CD14-positive monocyte (primary cell): ENCODE data around the gene SCUBE3. TPM values are rescaled to one million over a fixed set of nuclear protein-coding genes. Genes with fewer than 3 reads are reported as not detected.

Experiments
- DNase-seq, 3 donors: peaks; one replicate each; pipeline ENCODE4 v3.0.0-alpha.2; 2011 to 2022
- H2AFZ ChIP-seq: 2 replicates; pipeline ENCODE4 v1.6.0; 2012; ENCODE audit warnings: mild to moderate bottlenecking, low read depth, low read length, inconsistent platforms; ENCODE audit not compliant: insufficient read depth, poor library complexity, severe bottlenecking
- H3K27ac ChIP-seq, 2 donors: 1 replicate in 1 of 2; 2 replicates in 1 of 2; pipeline ENCODE4 v1.5.1; 2012 to 2013; ENCODE audit warnings: low read length in 2 of 2, control low read depth in 1 of 2, inconsistent platforms in 1 of 2, low read depth in 1 of 2, mild to moderate bottlenecking in 1 of 2
- H3K27me3 ChIP-seq, 2 donors: one replicate each; pipeline versions ENCODE4 v1.6.0 to v1.6.1; 2011 to 2013; ENCODE audit warnings: low read length in 2 of 2; ENCODE audit not compliant: control insufficient read depth in 2 of 2, insufficient read depth in 2 of 2
- H3K36me3 ChIP-seq, 2 donors: replicated peaks in 1 of 2; 1 replicate in 1 of 2; 2 replicates in 1 of 2; pipeline versions ENCODE4 v1.5.1 to v1.6.1; 2012 to 2013; ENCODE audit warnings: low read length in 2 of 2, control low read depth in 1 of 2, inconsistent platforms in 1 of 2, mild to moderate bottlenecking in 1 of 2; ENCODE audit not compliant: insufficient read depth in 2 of 2, control insufficient read depth in 1 of 2
- H3K4me1 ChIP-seq, 2 donors: 1 replicate in 1 of 2; 2 replicates in 1 of 2; pipeline versions ENCODE4 v1.5.1 to v1.6.1; 2012 to 2013; ENCODE audit warnings: low read length in 2 of 2, control low read depth in 1 of 2, inconsistent platforms in 1 of 2, mild to moderate bottlenecking in 1 of 2, moderate library complexity in 1 of 2; ENCODE audit not compliant: insufficient read depth in 2 of 2, control insufficient read depth in 1 of 2
- H3K4me2 ChIP-seq: replicated peaks from 2 replicates; pipeline ENCODE3; 2012; ENCODE audit warnings: low read length, moderate library complexity, mild to moderate bottlenecking; ENCODE audit not compliant: poor library complexity, severe bottlenecking; ENCODE audit errors: extremely low read depth
- H3K4me3 ChIP-seq, 3 experiments: fragments of 200-600 bp in 1 of 3; sonication (generic) in 1 of 3; replicated peaks in 1 of 3; 1 replicate in 2 of 3; 2 replicates in 1 of 3; pipeline ENCODE4 v1.5.1; 2011 to 2013; ENCODE audit warnings: low read length in 3 of 3, mild to moderate bottlenecking in 3 of 3, control low read depth in 2 of 3, low read depth in 2 of 3, inconsistent platforms in 1 of 3, moderate library complexity in 1 of 3
- H3K79me2 ChIP-seq: 2 replicates; pipeline ENCODE4 v1.6.0; 2012; ENCODE audit warnings: mild to moderate bottlenecking, control low read depth, inconsistent platforms, low read length, moderate library complexity; ENCODE audit not compliant: insufficient read depth
- H3K9ac ChIP-seq: 2 replicates; pipeline ENCODE4 v1.6.0; 2017; ENCODE audit warnings: low read length, mild to moderate bottlenecking; ENCODE audit not compliant: insufficient read depth, poor library complexity, severe bottlenecking
- H3K9me3 ChIP-seq, 2 donors: replicated peaks in 1 of 2; 1 replicate in 1 of 2; 2 replicates in 1 of 2; pipeline versions ENCODE4 v1.5.1 to v1.6.1; 2012 to 2013; ENCODE audit warnings: low read length in 2 of 2, control low read depth in 1 of 2; ENCODE audit not compliant: control insufficient read depth in 1 of 2, insufficient read depth in 1 of 2
- H4K20me1 ChIP-seq: 2 replicates; pipeline ENCODE4 v1.6.0; 2012; ENCODE audit warnings: mild to moderate bottlenecking, low read length, control low read depth, moderate library complexity; ENCODE audit not compliant: insufficient read depth
- H3K27ac Mint-ChIP-seq, 7 donors: one replicate each; pipeline ENCODE4 v1.8.0; 2020; ENCODE audit warnings: mild to moderate bottlenecking in 7 of 7, mixed read lengths in 7 of 7, moderate library complexity in 6 of 7, inconsistent platforms in 2 of 7
- H3K27me3 Mint-ChIP-seq, 3 donors: one replicate each; pipeline ENCODE4 v1.8.0; 2021 to 2022; ENCODE audit warnings: low read depth in 3 of 3, mild to moderate bottlenecking in 3 of 3, mixed read lengths in 3 of 3, moderate library complexity in 3 of 3, inconsistent platforms in 1 of 3
- H3K36me3 Mint-ChIP-seq, 2 donors: one replicate each; pipeline ENCODE4 v1.8.0; 2020; ENCODE audit warnings: mixed read lengths in 2 of 2, inconsistent platforms in 1 of 2, mild to moderate bottlenecking in 1 of 2
- H3K4me1 Mint-ChIP-seq: one replicate; pipeline ENCODE4 v1.8.0; 2020; ENCODE audit warnings: mild to moderate bottlenecking, mixed read lengths
- H3K4me3 Mint-ChIP-seq, 2 donors: one replicate each; pipeline ENCODE4 v1.8.0; 2020; ENCODE audit warnings: mild to moderate bottlenecking in 2 of 2, mixed read lengths in 2 of 2, moderate library complexity in 1 of 2
- H3K9me3 Mint-ChIP-seq, 7 donors: one replicate each; pipeline ENCODE4 v1.8.0; 2020 to 2022; ENCODE audit warnings: mixed read lengths in 7 of 7, mild to moderate bottlenecking in 6 of 7, moderate library complexity in 6 of 7, inconsistent platforms in 2 of 7
- WGBS: methylation state at CpG from one replicate; pipeline ENCODE4 v1.1.5; 2013; ENCODE audit warnings: missing lambda C conversion rate; ENCODE audit not compliant: insufficient coverage; 5-methylcytosine and 5-hydroxymethylcytosine counted together
- intact Hi-C, 2 donors: fragments of 100-400 bp; cut with micrococcal nuclease; formaldehyde crosslinking; loops; one replicate each; pipeline versions ENCODE4 v1.15.0 to v1.15.1; 2023
- polyA plus RNA-seq, 3 donors: library from polyadenylated mRNA; depleted of rRNA in 1 of 3; unstranded in 2 of 3; stranded (reverse) in 1 of 3; fragments of 300-500 nt in 2 of 3; fragments of >200 nt in 1 of 3; fragmentation: Illumina TruSeq in 2 of 3; gene quantifications; 1 replicate in 2 of 3; 2 replicates in 1 of 3; pipeline ENCODE4 v1.2.3, GENCODE V29; 2012 to 2021
- TF ChIP-seq, protein P1 (sequence below): fragments of 200-600 bp; IDR thresholded peaks from one replicate; pipeline ENCODE4 v1.8.0; 2022; ENCODE audit warnings: antibody characterized with exemption, mild to moderate bottlenecking

SCUBE3 gene
- polyA plus RNA-seq, 3 donors, result not detected

DNA sequence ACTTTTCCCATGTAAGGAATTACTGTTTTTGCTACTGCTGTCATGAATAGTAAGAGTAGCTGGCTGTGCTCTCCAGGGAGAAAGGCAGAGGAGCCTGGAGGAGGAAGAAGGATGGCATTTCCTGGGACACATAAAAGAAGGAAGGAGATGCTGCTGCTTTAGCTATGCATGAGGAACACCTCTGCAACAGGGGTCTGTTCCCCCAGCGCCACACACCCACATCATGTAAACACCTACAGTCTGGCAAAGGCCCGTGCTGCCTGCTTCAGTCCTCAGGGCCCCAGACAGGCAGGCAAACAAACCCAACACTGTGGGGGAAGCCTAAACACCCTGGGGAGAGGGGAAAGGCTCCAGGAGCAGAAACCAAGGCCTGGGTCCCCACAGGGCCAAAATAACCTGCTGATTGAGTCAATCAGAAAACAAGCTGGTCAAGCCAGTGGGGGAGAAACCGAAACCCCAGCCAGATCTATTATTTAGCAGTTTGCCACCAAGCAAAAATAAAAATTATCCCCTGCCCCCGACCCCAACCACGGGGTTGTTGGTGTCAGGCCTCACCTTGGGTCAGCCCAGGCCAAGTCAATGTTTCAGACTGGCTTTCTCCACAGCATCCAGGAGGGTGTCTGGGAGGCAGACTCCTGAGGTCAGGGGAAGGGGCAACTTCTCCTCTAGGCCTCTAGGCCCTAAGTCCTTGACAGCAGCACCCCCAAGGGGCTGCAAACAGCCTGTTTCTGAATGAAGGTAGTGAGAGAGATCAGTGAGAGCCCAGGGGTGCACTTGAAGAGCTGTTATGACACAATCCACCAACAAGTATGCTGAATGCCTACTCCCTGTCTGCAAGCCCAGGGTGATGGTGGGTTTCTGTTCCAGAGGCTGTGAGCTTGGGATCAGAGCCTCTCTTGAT, 34.6 kb upstream of the SCUBE3 start:
- H3K9ac ChIP-seq, result no peak overlapping the region
- no peak overlapping the region for H3K27ac Mint-ChIP-seq
- no peak overlapping the region for H2AFZ ChIP-seq
- intact Hi-C loops, result no loop called here
- no peaks in the 10 kb centered on the region for H3K79me2 ChIP-seq
- H3K36me3 ChIP-seq, result no peaks in the 10 kb centered on the region
- no peaks in the 10 kb centered on the region for H3K4me1 Mint-ChIP-seq
- no peak overlapping the region for H3K27ac ChIP-seq
- H3K4me2 ChIP-seq, result no peak overlapping the region
- peaks cover 9 to 20% (median 12%) of the 10 kb centered on the region in 3 donors for H3K27me3 Mint-ChIP-seq
- H3K27me3 ChIP-seq, result peaks cover 0 to 9% of the 10 kb centered on the region in 2 donors
- no peaks in the 10 kb centered on the region for H3K9me3 ChIP-seq
- TF ChIP-seq, protein P1, sequence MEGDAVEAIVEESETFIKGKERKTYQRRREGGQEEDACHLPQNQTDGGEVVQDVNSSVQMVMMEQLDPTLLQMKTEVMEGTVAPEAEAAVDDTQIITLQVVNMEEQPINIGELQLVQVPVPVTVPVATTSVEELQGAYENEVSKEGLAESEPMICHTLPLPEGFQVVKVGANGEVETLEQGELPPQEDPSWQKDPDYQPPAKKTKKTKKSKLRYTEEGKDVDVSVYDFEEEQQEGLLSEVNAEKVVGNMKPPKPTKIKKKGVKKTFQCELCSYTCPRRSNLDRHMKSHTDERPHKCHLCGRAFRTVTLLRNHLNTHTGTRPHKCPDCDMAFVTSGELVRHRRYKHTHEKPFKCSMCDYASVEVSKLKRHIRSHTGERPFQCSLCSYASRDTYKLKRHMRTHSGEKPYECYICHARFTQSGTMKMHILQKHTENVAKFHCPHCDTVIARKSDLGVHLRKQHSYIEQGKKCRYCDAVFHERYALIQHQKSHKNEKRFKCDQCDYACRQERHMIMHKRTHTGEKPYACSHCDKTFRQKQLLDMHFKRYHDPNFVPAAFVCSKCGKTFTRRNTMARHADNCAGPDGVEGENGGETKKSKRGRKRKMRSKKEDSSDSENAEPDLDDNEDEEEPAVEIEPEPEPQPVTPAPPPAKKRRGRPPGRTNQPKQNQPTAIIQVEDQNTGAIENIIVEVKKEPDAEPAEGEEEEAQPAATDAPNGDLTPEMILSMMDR, result no peak
- WGBS, result 80% methylated on average over 1 of the region's 5 CpGs
- no peak overlapping the region for H3K4me3 ChIP-seq
- no peaks in the 10 kb centered on the region for H4K20me1 ChIP-seq
- no peak overlapping the region for H3K4me3 Mint-ChIP-seq
- peaks cover 0 to 7% (median 4%) of the 10 kb centered on the region in 7 donors for H3K9me3 Mint-ChIP-seq
- DNase-seq, result no peak
- no peaks in the 10 kb centered on the region for H3K4me1 ChIP-seq
- H3K36me3 Mint-ChIP-seq, result no peaks in the 10 kb centered on the region

DNA sequence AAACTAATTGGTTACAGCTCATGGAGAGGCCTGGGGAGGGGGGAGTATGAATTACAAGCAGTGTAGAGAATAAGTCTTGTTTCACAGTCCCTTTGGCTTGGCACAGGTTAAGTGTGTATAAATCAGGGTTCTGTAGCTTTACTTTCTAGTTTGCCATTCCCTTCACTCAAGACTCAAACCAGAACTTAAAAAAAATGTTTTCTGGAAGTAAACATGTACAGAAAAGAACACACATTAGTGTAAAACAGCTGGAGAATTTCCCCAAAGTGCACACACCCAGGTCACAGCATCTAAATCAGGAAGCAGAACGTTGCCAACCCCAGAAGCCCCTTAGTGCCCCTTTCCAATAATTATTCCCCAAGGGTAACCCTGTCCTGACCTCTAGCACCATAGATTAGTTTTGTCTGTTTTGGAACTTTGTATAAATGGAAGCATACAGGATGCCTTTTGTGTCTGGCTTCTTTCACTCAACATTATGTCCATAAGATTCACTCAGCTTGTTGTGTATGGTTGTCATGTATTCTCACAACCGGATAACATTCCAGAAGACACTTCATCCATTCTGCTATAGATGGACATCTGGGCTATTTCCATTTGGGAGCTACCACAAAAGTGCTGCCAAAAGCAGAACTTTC, 33.7 kb upstream of the SCUBE3 start:
- H3K36me3 Mint-ChIP-seq, result no peaks in the 10 kb centered on the region
- no peak overlapping the region for H3K9ac ChIP-seq

More for the DNA sequence above, 33.7 kb upstream of the SCUBE3 start:
- Histone ChIP-seq H3K36me3 (no peaks in the 10 kb centered on the region), H2AFZ (no peak overlapping the region), H3K27me3 (peaks cover 0 to 9% of the 10 kb centered on the region in 2 donors), H3K4me1 (no peaks in the 10 kb centered on the region), H4K20me1 (no peaks in the 10 kb centered on the region), H3K4me2 (no peak overlapping the region), H3K4me3 (no peak overlapping the region), H3K9me3 (no peaks in the 10 kb centered on the region), H3K79me2 (no peaks in the 10 kb centered on the region), H3K27ac (no peak overlapping the region)
- TF ChIP-seq, protein P1, result no peak
- DNase-seq, result no peak
- H3K27me3 Mint-ChIP-seq, result peaks cover 9 to 20% (median 12%) of the 10 kb centered on the region in 3 donors
- WGBS, result no CpG with 5 or more reads among the region's 2 CpGs
- peak overlapping the region in 1 of 7 donors; percentile 40 for H3K27ac Mint-ChIP-seq
- H3K4me1 Mint-ChIP-seq, result peaks cover under 1% of the 10 kb centered on the region
- peaks cover 0 to 7% (median 4%) of the 10 kb centered on the region in 7 donors for H3K9me3 Mint-ChIP-seq
- H3K4me3 Mint-ChIP-seq, result no peak overlapping the region
- intact Hi-C loops, result no loop called here
